ENCODE data around the gene NOS1. TPM values are rescaled to one million over a fixed set of nuclear protein-coding genes. Genes with fewer than 3 reads are reported as not detected.

The NOS1 gene
- total RNA-seq, 1 donor from 2014 or later: 0.11 TPM

GRCh38 chr12:117166107-117166506, 195.3 kb downstream of the NOS1 start:
- intact Hi-C loops (cut with DNase I): no loop called here
- ATAC-seq: no peak

GRCh38 chr12:117165342-117165741, 196.1 kb downstream of the NOS1 start:
- ATAC-seq (no peak), DNase-seq (ENCODE audit: missing footprints) (no peak)
- intact Hi-C loops (cut with DNase I): no loop called here

More at GRCh38 chr12:117166107-117166506, 195.3 kb downstream of the NOS1 start:
- no peak for DNase-seq (ENCODE audit: missing footprints)

GRCh38 chr12:117162633-117163032, 198.8 kb downstream of the NOS1 start:
- ATAC-seq (no peak), DNase-seq (ENCODE audit: missing footprints) (no peak)
- intact Hi-C loops (cut with DNase I): no loop called here

- no peak for ATAC-seq
- no peak for DNase-seq (ENCODE audit: missing footprints)
- intact Hi-C loops (cut with DNase I): no loop called here
Measured at GRCh38 chr12:117162167-117162539, 199.3 kb downstream of the NOS1 start.

DNA sequence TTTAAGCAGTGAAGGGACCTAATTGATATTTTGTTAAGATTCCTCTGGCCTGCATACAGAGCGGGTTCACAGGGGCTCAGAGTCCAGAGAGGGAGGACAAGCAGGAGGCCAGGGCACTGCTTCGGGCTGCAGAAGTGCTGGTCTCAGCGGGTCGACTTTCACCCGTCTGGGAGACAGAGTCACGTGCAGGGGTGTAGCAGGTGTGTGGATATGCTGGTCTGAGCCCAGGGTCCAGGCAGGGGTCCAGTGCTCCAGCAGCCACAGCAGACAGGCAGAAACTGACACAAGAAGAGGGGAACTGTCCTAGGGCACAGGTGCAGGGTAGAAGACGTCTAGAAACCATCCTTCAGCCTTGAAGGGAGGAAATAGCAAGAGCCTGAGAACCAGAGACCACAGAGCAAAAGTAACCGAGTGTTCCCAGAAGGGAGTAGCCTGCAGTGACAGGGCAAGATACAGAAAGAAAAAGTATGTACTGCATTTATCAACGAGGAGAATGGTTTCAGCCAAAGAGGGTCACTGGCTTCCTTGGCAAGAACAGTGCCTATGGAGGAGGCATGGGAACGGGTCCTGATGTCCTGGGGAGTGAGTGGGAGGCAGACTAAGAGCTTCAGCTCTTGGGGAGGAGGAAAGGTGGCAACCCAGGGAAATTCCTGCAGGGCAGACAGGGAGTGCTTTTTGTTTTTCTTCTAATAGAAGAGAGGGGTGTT, 199.8 kb downstream of the NOS1 start:
- no peak for ATAC-seq
- no peak for DNase-seq (ENCODE audit: missing footprints)
- intact Hi-C loops (cut with DNase I): no loop called here

DNA sequence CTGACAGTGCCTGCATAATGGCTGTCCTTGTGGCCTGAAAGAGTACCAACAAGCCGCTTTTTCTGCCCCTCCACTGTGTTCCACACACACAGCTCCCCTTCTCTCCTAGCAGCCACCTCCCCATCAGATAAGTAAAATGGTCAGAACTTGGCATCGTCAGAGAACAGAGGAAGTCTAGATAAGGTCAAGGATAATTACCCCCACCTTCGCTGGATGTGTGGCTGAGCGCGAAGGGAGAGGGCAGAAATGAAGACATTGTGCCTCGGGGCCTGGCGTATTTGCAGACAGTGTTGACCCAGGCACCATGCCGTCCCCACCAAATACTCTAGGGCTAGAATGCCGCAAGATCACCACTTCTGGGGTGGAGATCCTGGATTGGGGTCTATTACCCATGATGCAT, 201.8 kb downstream of the NOS1 start:
- intact Hi-C loops (cut with DNase I): loop anchor here (10.0 kb wide), 1 partner anchor 455 kb away; no protein-coding TSS in a partner anchor

DNA sequence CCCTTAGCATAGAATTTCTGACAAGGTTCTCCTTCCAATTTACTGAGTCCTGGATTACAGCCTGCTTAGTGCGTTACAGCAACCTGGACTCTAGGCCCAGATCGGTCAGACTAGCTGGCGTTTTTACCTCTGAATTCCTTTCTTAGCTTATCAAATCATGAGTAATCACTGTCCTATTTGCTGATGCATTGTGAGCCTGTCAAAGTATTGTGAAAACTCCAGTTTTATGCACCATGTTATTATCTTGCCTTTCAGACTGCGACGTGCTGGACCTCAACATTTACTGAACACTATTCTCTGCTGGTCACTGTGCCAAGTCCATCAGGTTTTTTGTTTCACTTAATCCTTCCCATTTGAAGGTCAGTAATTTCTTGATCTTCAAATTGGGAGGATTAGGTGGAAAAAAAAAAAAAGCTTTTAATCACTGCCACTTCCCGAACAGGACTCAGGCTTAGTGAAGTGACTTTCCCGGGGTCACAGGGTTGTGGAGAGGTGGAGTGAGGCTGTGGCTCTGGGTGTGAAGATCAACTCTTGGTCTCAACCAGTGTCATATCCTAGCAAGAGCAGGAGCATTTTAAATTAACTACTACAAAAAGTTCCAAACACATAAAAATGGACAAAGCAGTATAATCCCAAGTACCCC, 202.4 kb downstream of the NOS1 start:
- ATAC-seq: no peak
- no peak for DNase-seq (ENCODE audit: missing footprints)
- intact Hi-C loops (cut with DNase I): loop anchor here (10.0 kb wide), 1 partner anchor 454 kb away; no protein-coding TSS in a partner anchor

More for the DNA sequence above, 201.8 kb downstream of the NOS1 start:
- DNase-seq (ENCODE audit: missing footprints): no peak
- no peak for ATAC-seq

Other genes with a start within 250 kb of the NOS1 start
- gene FBXO21, start 171.2 kb downstream of the NOS1 start, total RNA-seq: 35.2 TPM